HG03469 (cell line): ENCODE data around the gene KCNK6.
"Not testable (repeated sequence)": the region's sequence is repeated elsewhere in the genome, so short reads cannot be mapped to it uniquely, and the experiment has no call there.

ENCODE experiments used
- ATAC-seq: cut with Tn5 transposase; IDR thresholded peaks from one replicate; pipeline ENCODE4 v1.9.1; 2021; ENCODE audit warnings: mild to moderate bottlenecking, moderate library complexity, moderate number of reproducible peaks; ENCODE audit not compliant: unreplicated experiment

The KCNK6 gene

GRCh38 chr19:38321646-38322196 is 2.1 kb downstream of the KCNK6 start:
- ATAC-seq: no peak

- no peak for ATAC-seq
Measured at GRCh38 chr19:38323291-38323690, 3.6 kb downstream of the KCNK6 start.

DNA sequence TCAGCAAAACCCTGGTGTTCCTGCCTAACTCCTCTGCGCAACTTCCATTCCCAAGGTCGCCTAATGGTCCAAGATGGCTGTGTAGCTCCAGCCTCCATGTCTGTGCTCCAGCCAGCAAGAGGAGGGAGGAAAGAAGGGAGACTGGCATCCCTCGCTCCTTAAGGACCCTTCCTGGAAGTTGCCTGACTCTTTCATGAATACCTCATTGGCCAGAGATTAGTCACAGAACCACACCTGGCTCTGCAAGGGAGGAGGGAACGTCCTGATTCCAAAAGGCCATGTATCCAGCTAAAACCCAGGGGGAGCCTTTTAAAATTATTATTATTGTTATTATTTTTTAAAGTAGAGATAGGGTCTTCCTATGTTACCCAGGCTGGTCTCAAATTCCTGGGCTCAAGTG is 4.8 kb downstream of the KCNK6 start:
- no peak for ATAC-seq

DNA sequence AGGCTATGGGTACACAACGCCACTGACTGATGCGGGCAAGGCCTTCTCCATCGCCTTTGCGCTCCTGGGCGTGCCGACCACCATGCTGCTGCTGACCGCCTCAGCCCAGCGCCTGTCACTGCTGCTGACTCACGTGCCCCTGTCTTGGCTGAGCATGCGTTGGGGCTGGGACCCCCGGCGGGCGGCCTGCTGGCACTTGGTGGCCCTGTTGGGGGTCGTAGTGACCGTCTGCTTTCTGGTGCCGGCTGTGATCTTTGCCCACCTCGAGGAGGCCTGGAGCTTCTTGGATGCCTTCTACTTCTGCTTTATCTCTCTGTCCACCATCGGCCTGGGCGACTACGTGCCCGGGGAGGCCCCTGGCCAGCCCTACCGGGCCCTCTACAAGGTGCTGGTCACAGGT is 6.9 kb downstream of the KCNK6 start:
- no peak for ATAC-seq

GRCh38 chr19:38329651-38330050 is 10.0 kb downstream of the KCNK6 start:
- ATAC-seq: no peak

DNA sequence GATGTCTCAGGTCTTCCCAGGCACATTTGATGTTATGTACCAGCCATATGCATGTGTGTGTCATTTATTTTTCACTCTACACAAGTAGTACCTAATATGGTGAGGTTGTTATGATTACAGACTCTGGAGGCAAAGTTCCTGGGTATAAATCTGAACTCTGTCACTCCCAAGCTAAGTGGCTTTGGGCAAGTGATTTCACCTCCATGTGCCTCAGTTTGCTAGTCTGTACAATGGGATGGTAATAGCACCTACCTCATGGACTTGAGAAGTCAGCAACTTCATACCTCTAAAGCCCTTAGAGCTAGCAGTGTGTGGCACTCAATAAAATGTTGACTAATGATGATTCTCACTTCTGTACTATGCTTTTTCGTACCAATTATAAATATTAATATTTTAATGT is 12.1 kb downstream of the KCNK6 start:
- no peak for ATAC-seq

- no peak for ATAC-seq
Measured at GRCh38 chr19:38333245-38333644, 13.6 kb downstream of the KCNK6 start.

- peak; percentile 29 for ATAC-seq
Measured at GRCh38 chr19:38335949-38336637, 16.4 kb downstream of the KCNK6 start.

- no peak for ATAC-seq
Measured at GRCh38 chr19:38336638-38337359, 17.2 kb downstream of the KCNK6 start.

GRCh38 chr19:38337360-38337653 is 17.7 kb downstream of the KCNK6 start:
- no peak for ATAC-seq

- ATAC-seq: not testable (repeated sequence)
Measured at GRCh38 chr19:38339011-38339410, 19.4 kb downstream of the KCNK6 start.

- no peak for ATAC-seq
Measured at GRCh38 chr19:38340927-38341326, 21.3 kb downstream of the KCNK6 start.

DNA sequence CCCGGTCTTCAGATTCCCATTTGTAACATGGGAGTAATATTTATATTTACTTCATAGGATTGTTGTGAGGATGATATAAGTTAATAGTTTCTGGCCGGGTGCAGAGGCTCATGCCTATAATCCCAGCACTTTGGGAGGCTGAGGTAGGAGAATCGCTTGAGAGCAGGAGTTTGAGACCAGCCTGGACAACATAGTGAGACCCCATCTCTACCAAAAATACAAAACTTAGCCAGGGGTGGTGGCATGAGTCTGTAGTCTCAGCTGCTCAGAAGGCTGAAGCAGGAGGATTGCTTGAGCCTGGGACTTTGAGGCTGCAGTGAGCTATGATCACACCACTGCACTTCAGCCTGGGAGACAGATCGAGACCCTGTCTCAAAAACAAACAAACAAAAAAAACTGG is 27.2 kb downstream of the KCNK6 start:
- ATAC-seq: no peak

GRCh38 chr19:38350883-38351282 is 31.2 kb downstream of the KCNK6 start:
- ATAC-seq: no peak

DNA sequence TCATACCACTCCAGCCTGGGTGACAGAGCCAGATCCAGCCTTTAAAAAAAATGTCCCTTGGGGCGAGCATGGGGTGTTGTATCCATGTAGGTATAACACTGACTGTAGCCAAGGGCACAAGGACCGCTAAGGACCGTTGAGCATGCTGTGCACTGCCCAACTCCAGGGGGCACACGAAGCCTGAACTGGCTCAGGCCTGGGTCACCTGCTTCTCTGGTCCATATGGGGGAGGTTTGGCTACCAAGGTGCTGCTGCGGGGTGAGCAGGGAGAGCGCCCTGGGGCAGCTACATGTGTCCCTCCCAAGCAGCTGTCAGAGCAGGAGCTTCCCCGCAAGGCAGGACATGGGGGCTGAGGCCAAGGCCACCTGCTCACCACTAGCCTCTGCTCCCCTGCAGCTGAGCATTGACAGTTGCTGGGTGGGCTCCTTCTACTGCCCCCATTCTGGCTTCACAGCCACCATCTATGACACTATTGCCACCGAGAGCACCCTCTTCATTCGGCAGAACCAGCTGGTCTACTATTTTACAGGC is 32.3 kb downstream of the KCNK6 start:
- ATAC-seq: no peak

GRCh38 chr19:38352611-38353010 is 33.0 kb downstream of the KCNK6 start:
- no peak for ATAC-seq

- no peak for ATAC-seq
Measured at GRCh38 chr19:38355728-38356725, 36.4 kb downstream of the KCNK6 start.

DNA sequence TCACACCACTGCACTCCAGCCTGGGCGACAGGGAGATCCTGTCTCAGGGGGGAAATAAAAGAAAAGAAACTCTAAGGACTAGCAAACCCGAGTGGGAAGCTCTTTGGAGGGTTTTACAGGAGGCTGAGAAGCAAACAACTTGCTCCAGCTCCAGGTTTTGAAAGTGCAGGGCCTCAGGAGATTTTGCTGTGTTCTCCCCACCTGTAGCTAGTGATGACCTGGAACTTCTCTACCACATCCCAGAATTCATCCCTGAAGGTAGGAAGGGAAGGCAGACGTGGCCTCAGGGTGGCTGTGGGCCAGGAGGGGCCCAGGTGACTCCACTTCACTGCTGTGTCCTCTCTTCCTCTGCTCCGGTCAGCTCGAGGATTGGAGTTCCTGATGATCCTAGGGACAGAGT is 38.4 kb downstream of the KCNK6 start:
- no peak for ATAC-seq

- ATAC-seq: no peak
Measured at GRCh38 chr19:38359242-38360021, 39.8 kb downstream of the KCNK6 start.

DNA sequence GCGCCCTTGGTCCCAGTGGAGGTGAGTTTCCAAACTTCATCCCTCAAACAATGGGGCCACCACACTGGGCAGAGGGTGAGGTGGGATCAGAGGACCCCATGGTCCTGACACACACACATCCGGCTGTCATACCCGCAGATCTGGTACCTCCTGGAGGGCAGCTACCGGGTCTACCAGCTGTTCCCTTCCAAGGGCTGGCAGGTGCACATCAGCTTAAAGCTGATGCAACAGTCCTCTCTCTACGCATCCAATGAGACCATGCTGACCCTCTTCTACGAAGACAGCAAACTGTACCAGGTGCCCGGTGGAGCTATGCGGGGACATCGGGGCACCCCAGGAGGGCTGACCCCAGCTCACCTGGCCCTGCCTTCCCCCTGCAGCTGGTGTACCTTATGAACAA is 40.7 kb downstream of the KCNK6 start:
- no peak for ATAC-seq
